HK-2 (cell line): Measurements from ENCODE around the gene OPRD1.
"Not testable (repeated sequence)": the region's sequence is repeated elsewhere in the genome, so short reads cannot be mapped to it uniquely, and the experiment has no call there.

Source experiments
- DNase-seq: peaks from one replicate; pipeline ENCODE4 v3.0.0-alpha.2; 2018; ENCODE audit not compliant: unreplicated experiment

OPRD1 gene

DNA sequence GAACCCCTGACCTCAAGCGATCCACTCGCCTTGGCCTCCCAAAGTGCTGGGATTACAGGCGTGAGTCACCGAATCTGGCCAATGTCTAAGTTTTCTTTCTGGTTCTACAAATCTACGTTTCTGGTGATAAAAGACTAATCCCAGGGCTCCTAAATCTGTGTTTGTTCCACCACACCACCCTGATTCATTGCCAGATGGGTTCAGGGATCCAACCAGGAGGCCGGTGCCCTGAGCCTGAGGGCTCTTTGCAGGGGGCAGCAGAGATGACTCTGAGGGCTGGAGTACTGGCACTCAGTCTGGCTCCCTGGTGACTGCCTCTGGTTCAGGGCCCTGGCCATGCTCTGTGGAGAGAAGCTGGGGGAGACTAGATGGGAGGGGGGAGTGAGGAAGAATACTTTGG lies 10.5 kb upstream of the OPRD1 start:
- DNase-seq = no peak

DNA sequence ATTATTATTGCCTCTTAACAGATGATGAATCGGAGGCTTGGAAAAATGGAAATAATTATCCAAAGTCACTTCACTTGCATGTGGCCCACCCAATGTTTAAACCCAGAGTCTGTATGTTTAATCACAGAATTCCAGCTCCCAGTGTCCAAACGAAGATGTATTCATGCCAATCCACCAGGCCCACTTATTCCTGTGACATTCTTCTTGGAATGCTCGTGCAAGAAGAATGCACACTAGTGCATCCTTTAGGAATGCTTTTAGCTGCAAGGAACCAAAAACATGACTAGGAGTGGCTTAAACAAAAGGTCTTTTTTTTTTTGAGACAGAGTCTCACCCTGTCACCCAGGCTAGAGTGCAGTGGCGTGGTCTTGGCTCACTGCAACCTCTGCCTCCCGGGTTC lies 8.9 kb upstream of the OPRD1 start:
- no peak for DNase-seq

DNA sequence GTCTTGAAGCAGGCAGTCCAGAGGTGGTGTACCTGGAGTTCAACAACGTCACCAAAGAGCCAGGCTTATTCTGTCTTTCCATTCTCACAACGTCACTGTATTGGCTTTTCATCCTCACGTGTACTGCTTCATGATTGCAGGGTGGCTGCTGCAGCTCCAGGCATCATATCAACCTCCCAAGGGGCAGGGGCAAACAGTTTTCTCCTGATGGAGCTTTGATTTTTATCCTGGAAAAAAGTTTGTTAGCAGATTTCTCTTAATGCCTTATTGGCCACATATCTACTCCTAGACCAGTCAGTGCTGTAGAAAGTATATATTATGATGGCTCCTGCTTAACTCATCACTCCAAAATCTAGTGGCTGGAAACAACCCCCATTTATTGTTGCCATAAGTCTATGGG lies 8.3 kb upstream of the OPRD1 start:
- no peak for DNase-seq

DNA sequence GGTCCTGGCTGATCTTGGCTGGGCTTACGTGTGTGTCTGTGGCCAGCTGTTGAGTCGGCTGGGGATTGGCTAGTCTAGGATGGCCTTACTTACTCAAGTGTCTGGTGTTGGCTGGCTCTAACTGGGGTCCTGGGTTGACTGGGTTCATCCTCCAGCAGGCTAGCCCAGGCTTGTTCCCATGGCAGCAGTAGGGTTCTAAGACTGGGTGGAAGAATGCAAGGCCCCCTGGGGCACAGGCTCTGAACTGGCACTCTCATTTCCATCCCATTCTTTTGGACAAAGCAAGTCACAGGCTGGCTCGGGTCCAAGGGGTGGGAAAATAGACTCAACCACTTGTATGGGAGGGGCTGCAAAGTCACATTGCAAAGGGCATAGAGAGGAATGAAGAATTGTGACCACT lies 7.9 kb upstream of the OPRD1 start:
- no peak for DNase-seq

DNA sequence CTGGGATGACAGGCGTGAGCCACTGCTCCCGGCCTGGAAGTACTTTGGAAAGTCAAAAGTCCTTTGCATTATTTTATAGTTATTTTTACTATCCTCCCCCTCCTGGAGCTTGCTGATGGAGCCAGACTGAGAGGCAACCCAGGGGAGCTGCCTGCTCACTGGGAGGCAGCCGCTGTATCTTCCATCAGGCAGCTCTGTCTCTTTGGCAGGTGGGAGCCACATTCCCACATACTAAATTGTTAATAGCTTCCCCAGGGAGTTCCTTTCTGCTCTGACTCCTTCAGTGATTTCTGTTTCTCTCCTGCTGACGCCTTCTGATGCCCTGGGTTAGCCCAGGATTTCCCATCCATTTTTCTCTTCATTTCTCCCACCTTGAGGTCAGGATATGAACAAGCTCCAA lies 4.9 kb upstream of the OPRD1 start:
- DNase-seq = no peak

DNA sequence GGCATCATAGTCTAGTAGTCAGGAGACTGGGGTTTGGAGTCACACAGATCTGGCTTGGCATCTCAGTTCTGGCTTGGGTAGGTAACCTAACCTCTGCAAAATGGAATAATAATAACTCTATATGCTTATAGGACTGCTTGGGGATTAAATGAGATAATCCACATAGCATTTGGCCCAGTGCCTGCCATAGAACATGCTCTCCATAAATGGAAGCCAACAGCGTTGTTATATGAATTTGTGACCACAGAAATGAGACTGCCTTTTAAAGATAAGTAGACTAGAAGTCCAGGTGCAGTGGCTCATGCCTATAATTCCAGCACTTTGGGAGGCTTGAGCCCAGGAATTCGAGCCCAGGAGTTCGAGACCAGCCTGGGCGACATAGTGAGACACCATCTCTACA lies 4.0 kb upstream of the OPRD1 start:
- no peak for DNase-seq

DNA sequence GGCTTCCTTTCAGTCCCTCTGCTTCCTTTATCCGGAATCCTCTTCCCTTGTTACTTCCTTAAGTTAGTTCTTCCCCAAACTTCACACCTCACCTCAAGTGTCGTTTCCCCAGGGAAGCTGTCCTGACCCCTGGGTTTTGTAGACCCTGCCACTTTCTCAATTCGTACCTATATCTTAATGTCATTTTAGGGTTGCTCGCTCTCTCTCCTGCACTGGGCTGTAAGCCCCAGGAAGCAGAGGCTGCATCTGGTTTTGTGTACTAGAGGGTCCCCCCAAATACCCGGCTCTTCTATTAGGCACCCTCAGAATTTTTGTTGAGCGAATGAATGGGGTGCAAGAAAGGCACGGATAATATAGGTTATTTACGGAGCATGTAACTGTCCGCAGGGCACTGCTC lies 603 bp upstream of the OPRD1 start:
- no peak for DNase-seq

DNA sequence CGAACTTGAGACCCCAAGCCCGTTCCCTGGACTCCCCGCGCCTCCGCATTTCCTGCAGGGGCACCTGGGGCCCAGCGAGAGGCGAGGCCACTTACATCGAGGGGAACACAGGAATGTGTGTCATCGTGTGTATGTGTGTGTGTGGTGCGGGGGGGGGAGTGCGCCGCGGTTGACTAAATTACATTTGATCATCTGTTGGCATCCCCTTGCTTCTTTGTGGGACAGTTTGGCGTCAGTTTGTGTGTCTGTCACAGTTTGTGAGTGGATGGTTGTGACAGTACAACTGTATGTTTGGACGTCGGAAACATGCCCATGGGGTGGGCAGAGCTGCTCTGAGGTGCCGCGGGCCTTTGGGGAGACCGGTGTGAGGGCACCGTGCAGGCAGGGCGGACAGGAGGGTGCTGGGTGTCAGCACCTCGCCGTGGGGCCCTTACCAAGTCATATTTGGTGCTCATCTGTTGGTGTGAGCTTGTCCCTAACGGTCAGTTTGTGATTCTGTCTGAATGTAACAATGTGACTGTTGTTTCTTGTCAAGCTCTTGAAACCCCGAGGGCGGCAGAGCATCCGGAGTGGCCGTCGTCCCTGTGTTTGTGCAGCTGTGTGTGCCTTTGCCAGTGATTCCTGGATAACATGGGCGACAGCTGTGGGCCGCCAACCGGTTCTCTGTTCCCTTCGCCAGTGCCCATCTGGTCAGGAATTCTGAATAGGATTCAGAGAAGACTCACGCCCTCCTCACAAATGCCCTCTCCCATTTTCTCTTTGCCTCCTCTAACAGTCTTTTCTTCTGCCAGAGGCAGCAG lies 899 bp downstream of the OPRD1 start:
- DNase-seq = no peak

DNA sequence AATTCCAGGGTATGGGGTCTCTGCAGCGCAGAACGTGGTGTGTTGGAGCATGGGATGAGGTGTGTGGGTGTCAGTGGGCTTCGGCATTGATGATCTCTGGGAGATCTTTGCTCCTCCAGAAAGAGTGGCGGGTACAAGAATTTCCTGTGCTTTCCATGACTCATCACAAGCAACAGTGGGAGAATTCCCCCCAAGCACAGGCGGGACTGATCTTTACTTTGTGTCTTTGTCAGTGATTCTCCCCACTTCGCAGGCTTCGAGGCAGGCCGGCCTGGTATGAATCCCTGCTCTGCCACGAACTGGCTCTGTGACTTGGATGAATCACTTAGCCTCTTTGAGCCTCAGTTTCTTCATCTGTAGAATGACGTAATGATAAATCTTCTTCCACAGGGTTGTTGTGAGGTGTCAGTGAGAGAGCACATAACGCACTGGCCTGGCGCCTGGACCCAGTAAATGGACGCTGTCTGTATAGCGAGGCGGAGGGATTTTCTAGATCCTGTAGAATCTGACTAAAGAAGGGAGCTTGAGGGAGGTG lies 2.0 kb downstream of the OPRD1 start:
- no peak for DNase-seq

DNA sequence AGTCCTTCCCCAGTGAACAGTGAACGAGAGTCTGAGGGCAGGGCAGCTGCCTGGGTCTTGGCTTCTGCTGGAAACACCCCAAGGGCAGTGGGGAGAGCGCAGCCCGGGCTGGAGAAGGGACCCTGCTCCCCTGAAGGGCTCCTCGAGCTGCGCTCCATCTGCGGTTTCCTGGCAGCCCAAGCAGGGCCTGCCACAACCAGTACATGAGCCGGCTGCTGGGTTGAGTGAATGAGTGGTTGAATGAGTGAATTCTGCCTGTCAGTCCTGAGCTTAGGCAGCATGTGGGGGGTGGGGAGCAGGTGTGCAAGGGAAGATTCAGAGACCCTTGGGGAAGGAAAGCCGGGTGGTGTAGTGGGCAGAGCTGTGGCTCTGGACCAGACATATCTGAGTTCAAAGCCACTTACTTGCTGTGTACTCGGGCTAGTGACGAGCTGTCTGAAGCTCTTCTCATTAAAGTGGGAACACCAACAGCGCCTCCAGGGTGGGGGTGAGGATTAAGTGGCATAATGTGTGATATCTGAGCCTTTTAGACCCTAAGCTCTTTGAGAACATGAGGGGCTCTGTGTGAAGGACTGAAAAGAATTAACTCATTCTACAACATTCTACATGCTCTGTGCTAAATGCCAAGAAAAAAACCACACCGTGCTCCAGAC lies 3.7 kb downstream of the OPRD1 start:
- DNase-seq = no peak

DNA sequence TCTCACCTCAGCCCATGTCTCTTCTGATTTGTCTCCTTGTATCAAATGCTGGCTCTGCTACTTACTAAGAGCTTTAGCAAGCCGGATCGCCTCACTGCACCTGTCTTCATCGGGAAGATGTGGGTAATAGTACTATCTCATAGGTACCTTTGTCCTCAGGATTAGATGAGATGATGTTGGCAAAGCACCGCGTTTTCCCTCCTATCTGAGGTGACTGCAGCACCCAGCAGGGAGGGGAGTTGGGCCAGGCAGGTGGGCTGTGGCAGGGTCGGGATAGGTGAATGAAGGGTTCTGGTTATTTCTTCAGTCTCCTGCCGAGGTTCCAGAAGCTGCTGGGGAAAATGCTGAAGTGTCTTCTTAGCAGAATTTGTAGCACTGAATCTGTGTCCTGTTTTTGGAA lies 5.2 kb downstream of the OPRD1 start:
- no peak for DNase-seq

DNA sequence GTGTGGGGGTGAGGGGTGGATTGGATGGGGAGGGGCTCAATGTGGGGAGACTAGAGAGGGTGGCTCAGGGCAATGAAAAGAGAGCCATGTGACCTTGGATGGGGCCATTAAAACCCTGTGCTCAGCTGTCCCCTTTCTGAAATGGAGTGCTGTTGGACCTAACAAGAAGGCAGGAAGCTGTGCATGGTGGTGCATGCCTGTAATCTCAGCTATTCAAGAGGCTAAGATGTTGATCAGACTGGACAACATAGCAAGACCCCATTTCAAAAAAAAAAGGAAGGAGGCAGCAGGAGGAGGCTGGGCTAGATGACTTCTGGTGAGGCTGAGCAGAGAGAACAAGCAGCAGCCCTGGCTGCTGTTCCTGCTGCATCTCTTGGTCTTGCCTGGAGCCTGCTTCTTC lies 7.0 kb downstream of the OPRD1 start:
- DNase-seq = no peak

DNA sequence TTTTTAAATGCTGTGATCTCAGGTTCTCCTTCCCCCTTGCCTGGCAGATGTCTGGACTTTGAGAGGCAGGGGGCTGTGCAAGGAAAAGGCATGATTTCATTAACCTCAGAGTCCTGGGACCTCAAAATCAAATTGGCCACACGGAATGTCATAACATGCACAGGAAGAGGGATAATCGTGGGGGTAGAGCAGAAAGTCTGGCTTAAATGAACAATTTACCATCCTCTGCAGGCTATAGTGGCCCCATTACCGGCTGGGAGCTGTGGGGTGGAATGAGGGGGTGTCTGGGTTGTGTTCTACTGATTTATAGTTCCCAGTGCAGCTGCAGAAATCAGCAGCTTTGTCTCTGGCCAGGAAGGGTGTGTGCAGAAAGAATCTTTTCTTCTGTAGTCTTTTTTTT lies 10.8 kb downstream of the OPRD1 start:
- DNase-seq = no peak

DNA sequence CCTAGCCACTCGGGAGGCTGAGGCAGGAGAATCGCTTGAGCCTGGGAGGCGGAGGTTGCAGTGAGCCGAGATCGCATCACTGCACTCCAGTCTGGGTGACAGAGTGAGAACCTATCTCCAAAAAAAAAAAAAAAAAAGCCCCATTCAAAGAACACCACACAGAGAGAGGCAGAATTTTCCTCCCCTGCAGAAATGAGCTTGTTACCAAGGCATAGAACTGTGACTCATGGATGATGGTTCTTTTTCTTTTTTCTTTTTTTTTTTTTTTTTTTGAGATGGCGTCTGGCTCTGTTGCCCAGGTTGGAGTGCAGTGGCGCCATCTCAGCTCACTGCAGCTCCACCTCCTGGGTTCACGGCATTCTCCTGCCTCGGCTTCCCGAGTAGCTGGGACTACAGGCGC lies 12.1 kb downstream of the OPRD1 start:
- DNase-seq = not testable (repeated sequence)

DNA sequence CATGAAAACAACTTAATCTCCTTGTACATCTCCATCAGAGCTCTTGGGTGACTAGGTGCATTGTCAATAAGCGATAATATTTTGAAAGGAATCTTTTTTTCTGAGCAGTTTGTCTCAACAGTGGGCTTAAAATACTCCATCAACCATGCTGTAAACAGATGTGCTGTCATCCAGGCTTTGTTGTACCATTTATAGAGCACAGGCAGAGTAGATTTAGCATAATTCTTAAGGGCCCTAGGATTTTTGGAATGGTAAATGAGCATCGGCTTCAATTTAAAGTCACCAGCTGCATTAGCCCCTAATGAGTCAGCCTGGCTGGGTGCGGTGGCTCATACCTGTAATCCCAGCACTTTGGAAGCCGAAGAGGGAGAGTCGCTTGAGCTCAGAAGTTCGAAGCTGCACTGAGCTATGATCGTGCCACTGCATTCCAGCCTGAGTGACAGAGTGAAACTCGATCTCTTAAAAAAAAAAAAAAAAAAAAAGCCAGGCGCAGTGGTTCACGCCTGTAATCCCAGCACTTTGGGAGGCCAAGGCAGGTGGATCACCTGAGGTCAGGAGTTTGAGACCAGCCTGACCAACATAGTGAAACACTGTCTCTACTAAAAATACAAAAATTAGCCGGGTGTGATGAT lies 16.4 kb downstream of the OPRD1 start:
- DNase-seq = not testable (repeated sequence)

DNA sequence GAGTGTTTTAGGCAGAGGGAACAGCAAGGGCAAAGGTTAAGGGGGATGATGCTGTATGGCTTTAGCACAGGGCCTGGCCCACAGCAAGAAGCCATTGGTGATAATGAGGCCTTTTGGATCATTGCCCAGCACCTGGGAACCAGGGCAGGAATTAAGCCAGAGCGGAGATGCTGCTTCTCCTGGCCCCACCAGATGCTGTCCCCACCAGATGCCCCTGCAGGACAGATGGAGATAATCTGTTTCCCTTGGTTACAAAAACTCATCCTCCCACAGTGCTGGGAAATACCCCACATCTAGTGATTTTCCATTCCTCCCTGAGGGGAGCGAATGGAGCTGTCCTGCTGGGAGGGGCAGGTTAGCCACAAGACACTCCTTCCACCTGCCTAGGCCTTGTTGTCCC lies 18.8 kb downstream of the OPRD1 start:
- DNase-seq = no peak

DNA sequence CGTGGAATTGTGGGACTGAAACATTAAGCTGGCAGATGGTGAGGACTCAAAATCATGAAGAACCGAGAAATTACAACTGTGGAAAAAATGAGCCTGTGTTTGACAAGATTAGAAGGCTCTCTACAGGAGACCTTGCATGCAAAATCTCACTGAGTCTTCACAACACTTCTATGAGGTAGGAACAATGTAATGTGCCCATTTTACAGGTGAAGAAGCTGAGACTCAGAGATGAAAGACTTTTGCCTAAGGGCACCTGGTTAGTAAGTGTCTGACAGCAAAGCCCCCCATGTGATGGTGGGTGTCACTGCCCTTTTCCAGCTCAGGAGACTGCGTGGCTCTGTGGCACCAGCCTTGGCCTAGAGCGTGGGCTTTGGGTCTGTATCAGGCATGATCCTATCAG lies 21.0 kb downstream of the OPRD1 start:
- DNase-seq = no peak

DNA sequence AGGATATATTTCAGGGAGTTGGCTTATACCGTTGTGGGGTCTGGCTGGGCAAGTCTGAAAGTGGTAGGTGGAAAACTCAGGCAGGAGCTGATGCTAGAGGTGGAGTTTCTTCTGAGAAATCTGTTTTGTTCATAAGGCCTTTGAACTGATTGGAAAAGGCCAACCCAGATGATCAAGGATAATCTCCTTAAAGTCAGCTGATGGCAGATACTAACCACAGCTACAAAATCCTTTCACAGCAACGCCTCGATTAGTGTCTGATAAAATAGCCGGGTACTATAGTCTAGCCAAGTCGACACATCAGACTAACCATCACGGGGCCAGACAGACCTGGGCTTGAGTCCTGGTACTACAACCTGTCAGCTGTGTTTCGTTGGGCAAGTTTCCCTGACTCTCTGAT lies 21.4 kb downstream of the OPRD1 start:
- DNase-seq = no peak

DNA sequence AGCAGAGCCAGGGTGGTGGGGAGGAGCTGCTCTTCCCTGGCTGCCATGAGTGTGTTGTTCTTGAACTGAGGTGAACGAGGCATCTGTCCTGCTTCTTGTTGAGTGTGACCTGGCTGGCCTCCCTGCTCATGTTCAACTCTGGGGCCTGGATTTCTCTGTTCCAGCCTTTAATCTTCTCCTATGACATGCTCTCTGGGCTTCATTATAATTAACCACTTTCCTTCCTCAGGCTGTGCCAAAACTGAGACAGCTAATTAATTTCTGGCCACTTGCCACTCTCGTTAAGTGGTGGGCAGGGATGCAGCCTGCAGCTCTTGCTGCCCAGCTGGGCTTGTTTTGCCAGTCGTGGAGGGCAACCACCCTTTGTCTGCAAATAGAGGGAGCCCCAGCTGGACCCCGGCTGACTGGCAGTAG lies 23.3 kb downstream of the OPRD1 start:
- DNase-seq = no peak

DNA sequence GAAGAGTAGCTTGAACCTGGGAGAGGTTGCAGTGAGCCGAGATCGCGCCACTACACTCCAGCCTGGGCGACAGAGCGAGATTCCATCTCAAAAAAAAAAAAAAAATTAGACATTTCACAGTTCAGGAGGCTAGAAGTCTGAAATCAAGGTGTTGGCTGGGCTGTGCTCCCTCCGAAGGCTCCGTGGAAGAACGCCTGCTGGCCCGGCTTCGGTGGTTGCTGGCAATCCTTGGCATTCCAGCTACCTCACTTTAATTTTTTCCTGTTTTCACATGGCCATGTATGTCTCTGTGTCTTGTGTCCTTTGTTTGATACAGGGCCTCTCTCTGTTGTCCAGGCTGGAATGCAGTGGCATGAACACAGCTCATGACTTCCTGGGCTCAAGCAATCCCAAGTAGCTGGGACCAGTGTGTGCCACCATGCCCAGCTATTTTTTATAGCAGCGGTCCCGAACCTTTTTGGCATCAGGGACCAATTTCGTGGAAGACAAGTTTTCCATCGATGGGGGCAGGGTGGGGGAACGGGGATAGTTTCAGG lies 24.5 kb downstream of the OPRD1 start:
- DNase-seq = no peak

DNA sequence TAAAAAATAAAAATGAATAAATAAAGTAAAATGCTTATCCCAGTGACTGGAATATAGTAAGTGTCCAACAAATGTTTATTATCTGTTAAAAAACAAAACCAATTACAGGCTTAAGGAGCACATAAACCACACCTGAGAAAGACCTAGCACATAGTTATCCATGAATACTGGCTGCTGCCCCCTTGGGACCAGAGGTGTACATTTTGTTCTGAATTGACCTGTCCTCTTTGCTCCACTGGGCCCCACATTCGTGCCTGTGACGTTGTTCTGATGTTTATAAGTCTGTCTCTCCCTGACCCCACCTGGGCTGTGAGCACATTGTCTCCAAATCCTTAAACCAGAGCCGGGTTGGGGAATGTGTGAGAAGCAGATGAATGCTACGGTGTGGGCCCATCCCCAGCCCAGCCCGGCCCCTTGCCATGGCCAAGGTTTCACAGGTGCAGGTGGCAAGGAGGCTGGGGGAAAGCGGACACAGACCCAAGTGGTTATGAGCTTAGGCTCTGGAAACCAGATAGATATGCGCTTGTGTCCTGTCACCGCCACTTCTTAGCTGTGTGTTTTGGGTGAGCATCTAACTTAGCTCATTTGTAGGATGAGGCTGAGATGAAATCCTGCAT lies 29.1 kb downstream of the OPRD1 start:
- no peak for DNase-seq
